ENCODE measurements around the gene RPTOR. TPM values are rescaled to one million over a fixed set of nuclear protein-coding genes. Genes with fewer than 3 reads are reported as not detected.

Gene RPTOR
- total RNA-seq, 1 experiment from 2014 or later: 66.7 TPM

DNA sequence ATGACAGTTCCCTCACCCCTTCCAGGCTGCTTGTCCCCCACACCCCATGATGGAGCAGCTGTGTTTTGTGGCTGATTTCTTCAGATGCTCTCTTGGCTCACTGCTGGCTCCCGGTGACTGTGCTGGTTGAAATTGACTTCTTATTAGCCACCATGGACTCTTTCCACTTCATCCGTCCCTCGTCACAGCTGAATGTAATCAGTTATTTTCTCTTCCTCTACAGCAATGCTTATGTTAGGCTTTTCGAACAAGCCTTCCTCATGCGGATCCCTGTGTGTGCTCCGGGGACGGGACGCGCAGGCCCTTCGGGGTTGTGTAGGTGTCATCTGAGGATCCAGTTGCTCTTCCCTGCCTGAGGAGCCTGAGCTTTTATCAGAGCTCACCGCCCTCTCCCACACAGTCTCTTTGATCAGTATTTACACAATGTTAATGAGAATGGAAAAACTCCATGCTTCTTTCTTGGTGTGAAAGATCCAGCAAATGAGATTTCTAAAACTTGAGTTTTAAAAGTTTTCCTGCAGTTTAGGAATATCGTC lies 87.5 kb downstream of the RPTOR start:
- peaks cover 16% of the 10 kb centered on the region for H3K4me1 Mint-ChIP-seq (ENCODE audit: low read depth, unreplicated experiment)
- peaks cover 8% of the 10 kb centered on the region for H3K36me3 Mint-ChIP-seq (ENCODE audit: insufficient read depth, unreplicated experiment)
- Histone ChIP-seq H3K36me3 (ENCODE audit: control insufficient read depth, insufficient read depth, low read length) (no peaks in the 10 kb centered on the region), H3K4me1 (peaks cover 21% of the 10 kb centered on the region), H3K9me3 (no peaks in the 10 kb centered on the region), H3K4me3 (ENCODE audit: low read depth, low read length) (no peak overlapping the region), H3K27me3 (replicated peaks; ENCODE audit: control insufficient read depth, insufficient read depth, low read length) (no peaks in the 10 kb centered on the region)
- POLR2A ChIA-PET: interaction anchor here (0.5 to 0.6 kb wide), 2 partner anchors 177 to 213 kb away, joined by 3 to 14 read pairs; no protein-coding TSS in a partner anchor
- H3K27me3 Mint-ChIP-seq (ENCODE audit: insufficient read depth, unreplicated experiment): no peaks in the 10 kb centered on the region
- TF ChIP-seq, protein P1, sequence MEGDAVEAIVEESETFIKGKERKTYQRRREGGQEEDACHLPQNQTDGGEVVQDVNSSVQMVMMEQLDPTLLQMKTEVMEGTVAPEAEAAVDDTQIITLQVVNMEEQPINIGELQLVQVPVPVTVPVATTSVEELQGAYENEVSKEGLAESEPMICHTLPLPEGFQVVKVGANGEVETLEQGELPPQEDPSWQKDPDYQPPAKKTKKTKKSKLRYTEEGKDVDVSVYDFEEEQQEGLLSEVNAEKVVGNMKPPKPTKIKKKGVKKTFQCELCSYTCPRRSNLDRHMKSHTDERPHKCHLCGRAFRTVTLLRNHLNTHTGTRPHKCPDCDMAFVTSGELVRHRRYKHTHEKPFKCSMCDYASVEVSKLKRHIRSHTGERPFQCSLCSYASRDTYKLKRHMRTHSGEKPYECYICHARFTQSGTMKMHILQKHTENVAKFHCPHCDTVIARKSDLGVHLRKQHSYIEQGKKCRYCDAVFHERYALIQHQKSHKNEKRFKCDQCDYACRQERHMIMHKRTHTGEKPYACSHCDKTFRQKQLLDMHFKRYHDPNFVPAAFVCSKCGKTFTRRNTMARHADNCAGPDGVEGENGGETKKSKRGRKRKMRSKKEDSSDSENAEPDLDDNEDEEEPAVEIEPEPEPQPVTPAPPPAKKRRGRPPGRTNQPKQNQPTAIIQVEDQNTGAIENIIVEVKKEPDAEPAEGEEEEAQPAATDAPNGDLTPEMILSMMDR (IDR thresholded peaks at IDR 0.05; ENCODE audit: insufficient read depth in 1 of 2, low read depth in 1 of 2, low read length in 1 of 2, severe bottlenecking in 1 of 2, unreplicated experiment in 1 of 2): no peak
- peak overlapping the region; percentile 72 for H3K27ac Mint-ChIP-seq (ENCODE audit: unreplicated experiment)
- CTCF ChIA-PET: interaction anchor here (0.6 to 1.8 kb wide), 2 partner anchors 18 to 116 kb away, joined by 6 to 10 read pairs; no protein-coding TSS in a partner anchor
- BruUV-seq (replicated peaks): no TSS peak
- DNase-seq: peak; percentile 57 to 59
- intact Hi-C loops (cut with micrococcal nuclease; ENCODE audit: unreplicated experiment): no loop called here
- no peaks in the 10 kb centered on the region for H3K9me3 Mint-ChIP-seq (ENCODE audit: unreplicated experiment)
- H3K4me3 Mint-ChIP-seq (ENCODE audit: unreplicated experiment): peak overlapping the region; percentile 46

DNA sequence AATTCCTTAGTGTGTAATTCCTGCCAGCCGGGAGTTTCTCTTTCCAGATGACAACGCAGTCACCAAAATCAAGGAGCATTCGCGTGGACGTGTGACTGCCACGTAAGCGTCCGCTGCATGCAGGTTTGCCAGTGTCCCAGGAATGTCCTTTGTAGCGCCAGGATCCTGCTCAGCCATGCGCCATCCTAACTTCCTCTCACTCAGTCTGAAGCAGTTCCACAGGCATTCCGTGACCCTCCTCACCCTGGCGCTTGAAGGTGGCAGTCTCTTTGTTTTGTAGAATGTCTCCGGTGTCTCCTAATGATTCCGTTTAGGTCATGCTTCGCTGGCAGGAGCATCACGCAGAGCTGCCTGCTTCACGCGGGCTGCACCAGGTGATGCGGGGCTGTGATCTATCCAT lies 88.6 kb downstream of the RPTOR start:
- H3K4me3 Mint-ChIP-seq (ENCODE audit: unreplicated experiment): no peak overlapping the region
- no peaks in the 10 kb centered on the region for H3K27me3 Mint-ChIP-seq (ENCODE audit: insufficient read depth, unreplicated experiment)
- no peak overlapping the region for H3K4me3 ChIP-seq (ENCODE audit: low read depth, low read length)
- DNase-seq: no peak
- ChIA-PET POLR2A (interaction anchor here (0.6 kb wide), 1 partner anchor 891 kb away, joined by 3 read pairs; no protein-coding TSS in a partner anchor), CTCF (interaction anchor here (0.7 to 0.9 kb wide), 2 partner anchors 33 to 59 kb away, joined by 3 read pairs; no protein-coding TSS in a partner anchor)
- H3K9me3 Mint-ChIP-seq (ENCODE audit: unreplicated experiment): no peaks in the 10 kb centered on the region
- H3K36me3 Mint-ChIP-seq (ENCODE audit: insufficient read depth, unreplicated experiment): peaks cover 8% of the 10 kb centered on the region
- no peaks in the 10 kb centered on the region for H3K36me3 ChIP-seq (ENCODE audit: control insufficient read depth, insufficient read depth, low read length)
- TF ChIP-seq, protein P1 (IDR thresholded peaks at IDR 0.05; ENCODE audit: insufficient read depth in 1 of 2, low read depth in 1 of 2, low read length in 1 of 2, severe bottlenecking in 1 of 2, unreplicated experiment in 1 of 2): no peak
- no TSS peak for BruUV-seq (replicated peaks)
- peaks cover 21% of the 10 kb centered on the region for H3K4me1 ChIP-seq
- intact Hi-C loops (cut with micrococcal nuclease; ENCODE audit: unreplicated experiment): no loop called here
- H3K27me3 ChIP-seq (replicated peaks; ENCODE audit: control insufficient read depth, insufficient read depth, low read length): no peaks in the 10 kb centered on the region
- no peaks in the 10 kb centered on the region for H3K9me3 ChIP-seq
- no peak overlapping the region for H3K27ac Mint-ChIP-seq (ENCODE audit: unreplicated experiment)
- H3K4me1 Mint-ChIP-seq (ENCODE audit: low read depth, unreplicated experiment): peaks cover 21% of the 10 kb centered on the region

DNA sequence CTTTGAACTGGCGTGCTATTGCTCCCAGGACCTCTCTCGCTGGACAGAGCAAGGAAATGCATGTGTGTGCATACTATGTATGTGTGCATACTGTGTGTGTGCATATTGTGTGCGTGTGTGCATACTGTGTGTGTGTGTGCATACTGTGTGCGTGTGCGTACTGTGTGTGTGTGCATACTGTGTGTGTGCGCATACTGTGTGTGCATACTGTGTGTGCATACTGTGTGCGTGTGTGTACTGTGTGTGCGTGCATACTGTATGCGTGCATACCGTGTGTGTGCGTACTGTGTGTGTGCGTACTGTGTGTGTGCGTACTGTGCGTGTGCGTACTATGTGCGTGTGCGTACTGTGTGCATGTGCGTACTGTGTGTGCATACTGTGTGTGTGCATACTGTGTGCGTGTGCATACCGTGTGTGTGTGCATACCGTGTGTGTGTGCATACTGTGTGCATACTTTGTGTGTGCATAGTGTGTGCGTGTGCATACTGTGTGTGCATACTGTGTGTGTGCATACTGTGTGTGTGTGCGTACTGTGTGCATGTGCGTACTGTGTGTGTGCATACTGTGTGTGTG lies 89.4 kb downstream of the RPTOR start:
- Mint-ChIP-seq H3K9me3 (ENCODE audit: unreplicated experiment) (no peaks in the 10 kb centered on the region), H3K4me3 (ENCODE audit: unreplicated experiment) (no peak overlapping the region), H3K4me1 (ENCODE audit: low read depth, unreplicated experiment) (peaks cover 21% of the 10 kb centered on the region), H3K27me3 (ENCODE audit: insufficient read depth, unreplicated experiment) (no peaks in the 10 kb centered on the region), H3K27ac (ENCODE audit: unreplicated experiment) (no peak overlapping the region), H3K36me3 (ENCODE audit: insufficient read depth, unreplicated experiment) (peaks cover 8% of the 10 kb centered on the region)
- Histone ChIP-seq H3K4me3 (ENCODE audit: low read depth, low read length) (no peak overlapping the region), H3K27me3 (replicated peaks; ENCODE audit: control insufficient read depth, insufficient read depth, low read length) (no peaks in the 10 kb centered on the region), H3K9me3 (no peaks in the 10 kb centered on the region), H3K36me3 (ENCODE audit: control insufficient read depth, insufficient read depth, low read length) (no peaks in the 10 kb centered on the region), H3K4me1 (peaks cover 21% of the 10 kb centered on the region)
- intact Hi-C loops (cut with micrococcal nuclease; ENCODE audit: unreplicated experiment): no loop called here
- ChIA-PET POLR2A (no interaction called here), CTCF (interaction anchor here (0.7 to 0.9 kb wide), 2 partner anchors 34 to 60 kb away, joined by 3 read pairs; no protein-coding TSS in a partner anchor)
- DNase-seq: no peak
- TF ChIP-seq, protein P1 (IDR thresholded peaks at IDR 0.05; ENCODE audit: insufficient read depth in 1 of 2, low read depth in 1 of 2, low read length in 1 of 2, severe bottlenecking in 1 of 2, unreplicated experiment in 1 of 2): no peak
- no TSS peak for BruUV-seq (replicated peaks)
